Psoas muscle (tissue), 8 donors: Measurements from ENCODE around the gene THAP7. TPM values are rescaled to one million over a fixed set of nuclear protein-coding genes. Genes with fewer than 3 reads are reported as not detected.

Experiments used
- ATAC-seq, 4 donors: fragments of 200-7000 bp; cut with Tn5 transposase; one replicate each; pipeline ENCODE4 v1.9.1; 2020; ENCODE audit warnings: moderate library complexity in 3 of 4, mild to moderate bottlenecking in 2 of 4
- DNase-seq, 2 donors: peaks; one replicate each; pipeline ENCODE4 v3.0.0-alpha.2; 2020
- H3K27ac ChIP-seq: fragments of 200-600 bp; one replicate; pipeline ENCODE4 v1.8.0; 2022
- H3K27me3 ChIP-seq, 3 donors: fragments of 200-600 bp in 1 of 3; one replicate each; pipeline versions ENCODE4 v1.6.1 to v1.8.0; 2013 to 2022; ENCODE audit warnings: low read length in 2 of 3, mild to moderate bottlenecking in 2 of 3, moderate library complexity in 1 of 3; ENCODE audit not compliant: insufficient read depth in 3 of 3
- H3K36me3 ChIP-seq, 2 donors: fragments of 200-600 bp in 1 of 2; one replicate each; pipeline versions ENCODE4 v1.6.1 to v1.8.0; 2013 to 2022; ENCODE audit warnings: low read depth in 1 of 2, mild to moderate bottlenecking in 1 of 2, moderate library complexity in 1 of 2; ENCODE audit not compliant: insufficient read depth in 1 of 2
- H3K4me1 ChIP-seq: fragments of 200-600 bp; one replicate; pipeline ENCODE4 v1.8.0; 2022
- H3K4me3 ChIP-seq: fragments of 200-600 bp; one replicate; pipeline ENCODE4 v1.8.0; 2022; ENCODE audit warnings: mild to moderate bottlenecking
- H3K9me3 ChIP-seq: fragments of 200-600 bp; one replicate; pipeline ENCODE4 v1.8.0; 2022
- CTCF ChIP-seq: fragments of 200-600 bp; IDR thresholded peaks from one replicate; pipeline ENCODE4 v1.8.0; 2022; ENCODE audit warnings: antibody characterized with exemption
- WGBS, 3 donors: extraction: QIAGEN DNeasy Blood & Tissue Kit; methylation state at CpG; one replicate each; pipeline versions ENCODE4 v1.1.6 to v1.1.7; 2013; 5-methylcytosine and 5-hydroxymethylcytosine counted together
- intact Hi-C, 2 donors: fragments of 100-400 bp; cut with DNase I; formaldehyde crosslinking; loops; one replicate each; pipeline versions ENCODE4 v1.11.0 to v1.14.2; 2022
- polyA plus RNA-seq, 3 donors: library from polyadenylated mRNA; stranded (reverse); fragments of 200-250 nt; gene quantifications; one replicate each; pipeline ENCODE4 v1.2.3, GENCODE V29; 2013
- total RNA-seq, 4 donors: library from RNA; stranded (reverse); fragmentation: NEBNext Ultra II Directional in 2 of 4; extraction: Animal tissue kit (Norgen Biotek cat#: 25700) in 2 of 4; gene quantifications; one replicate each; pipeline versions ENCODE4 v1.2.1 to v1.2.4, GENCODE V29; 2021 to 2023
- donor health status: healthy with polysubstance abuse.
- donor health status: DM: no; HTN: no; CAD: no; lungs with moderate emphysema.
- donor health status: Bipolar disorder and iron deficiency.
- donor health status: healthy.
- donor health status: DM: yes; HTN: yes; CAD: no.
- donor health status: DM: no; HTN: no; CAD: no.
- donor health status: DM: no; HTN: no; CAD: no.
- donor health status: DM: yes; HTN: yes; CAD: no.

Gene THAP7
- total and polyA plus RNA-seq, 7 donors: 25.2 to 67.5 (median 39.2) TPM

GRCh38 chr22:20970939-20971657 is 30.8 kb downstream of the THAP7 start:
- TF ChIP-seq CTCF: no peak
- H3K27ac ChIP-seq: no peak overlapping the region
- DNase-seq (no peak), ATAC-seq (no peak)
- no peaks in the 10 kb centered on the region for H3K36me3 ChIP-seq
- H3K4me1 ChIP-seq: no peaks in the 10 kb centered on the region
- H3K9me3 ChIP-seq: no peaks in the 10 kb centered on the region
- peaks cover 0 to 2% (median 0%) of the 10 kb centered on the region in 3 donors for H3K27me3 ChIP-seq
- no peak overlapping the region for H3K4me3 ChIP-seq
- intact Hi-C loops: no loop called here
- 48 to 58% (median 51%) methylated on average over 4 of the region's 4 CpGs for WGBS, 3 donors

- Histone ChIP-seq H3K4me3 (no peak overlapping the region), H3K36me3 (no peaks in the 10 kb centered on the region), H3K9me3 (no peaks in the 10 kb centered on the region), H3K27me3 (peaks cover 0 to 13% (median 7%) of the 10 kb centered on the region in 3 donors), H3K27ac (no peak overlapping the region), H3K4me1 (no peaks in the 10 kb centered on the region)
- ATAC-seq (no peak), DNase-seq (no peak)
- intact Hi-C loops: no loop called here
- no peak for TF ChIP-seq CTCF
- WGBS, 3 donors: 89 to 94% (median 91%) methylated on average over 7 of the region's 7 CpGs
Observed at GRCh38 chr22:20968281-20968977, 33.5 kb downstream of the THAP7 start.

- H3K9me3 ChIP-seq: no peaks in the 10 kb centered on the region
- H3K27me3 ChIP-seq: peaks cover 0 to 14% (median 7%) of the 10 kb centered on the region in 3 donors
- WGBS, 3 donors: 59 to 62% (median 60%) methylated on average over 19 of the region's 19 CpGs
- no peak for TF ChIP-seq CTCF
- H3K4me1 ChIP-seq: no peaks in the 10 kb centered on the region
- no peak for DNase-seq
- intact Hi-C loops: no loop called here
- H3K27ac ChIP-seq: no peak overlapping the region
- no peak for ATAC-seq
- H3K4me3 ChIP-seq: no peak overlapping the region
- H3K36me3 ChIP-seq: no peaks in the 10 kb centered on the region
Observed at GRCh38 chr22:20967697-20968211, 34.2 kb downstream of the THAP7 start.

- no peak for TF ChIP-seq CTCF
- no peak within 1 kb of the TSS for H3K4me3 ChIP-seq
- DNase-seq: no peak
- peaks cover 0 to 14% (median 7%) of the 10 kb centered on the region in 3 donors for H3K27me3 ChIP-seq
- intact Hi-C loops: no loop called here
- no peaks in the 10 kb centered on the region for H3K4me1 ChIP-seq
- no peak within 1 kb of the TSS for H3K27ac ChIP-seq
- WGBS, 3 donors: 57 to 62% (median 57%) methylated on average over 14 to 22 of the region's 22 CpGs
- no peaks in the 10 kb centered on the region for H3K36me3 ChIP-seq
- no peak for ATAC-seq
- H3K9me3 ChIP-seq: no peaks in the 10 kb centered on the region
Observed at GRCh38 chr22:20966883-20967696, 34.8 kb downstream of the THAP7 start, which contains the start of gene AIFM3. Gene AIFM3, plus strand, starts transcription at chr22:20967255. Its CDS starts 690 bp downstream, at chr22:20967945.
